ENCODE measurements around the gene MIER3. TPM values are rescaled to one million over a fixed set of nuclear protein-coding genes. Genes with fewer than 3 reads are reported as not detected.
A peak's percentile ranks its signal among the peaks of the same experiment; 100 is the strongest.

The MIER3 gene
- total and polyA plus RNA-seq, 9 of the 15 experiments (the other 6 are each of a cell fraction or from before 2014, with no cell fraction given) = 4.1 to 29.3 (median 13.0) TPM

DNA sequence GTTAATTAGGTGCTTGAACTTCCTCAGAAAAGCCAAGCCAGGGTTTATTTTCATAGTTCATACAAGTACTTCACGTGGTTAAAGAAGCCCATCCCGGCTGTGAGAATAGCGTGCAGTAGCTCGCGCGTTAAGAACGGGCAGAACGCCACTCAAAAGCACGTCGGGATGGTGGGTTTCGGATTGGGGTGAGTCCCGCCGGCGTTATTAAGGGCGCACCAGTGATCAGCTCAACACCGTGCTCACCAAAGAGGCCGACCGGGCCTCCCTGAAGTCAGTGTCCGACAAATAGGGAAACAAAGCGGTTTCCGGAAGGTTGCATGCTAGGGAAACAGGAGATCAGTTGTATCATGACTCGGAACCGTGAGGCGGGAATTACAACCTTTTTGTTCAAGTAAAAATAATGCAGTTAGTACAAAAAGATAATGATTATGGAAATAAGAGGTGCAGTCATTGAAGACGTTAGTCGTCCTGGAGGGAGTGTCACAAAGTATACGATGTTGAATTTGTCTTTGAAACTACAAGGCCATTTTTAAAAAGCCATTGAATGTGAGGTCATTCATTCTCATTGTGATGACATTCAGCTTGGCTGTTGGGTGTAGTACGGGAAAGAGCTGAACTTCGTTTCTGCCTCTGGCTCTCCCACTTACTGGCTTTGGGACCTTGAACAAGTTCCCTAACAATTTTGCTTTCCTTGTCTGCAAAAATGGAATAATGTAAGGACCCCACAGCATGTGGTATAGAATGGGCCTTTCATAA, 41.5 kb downstream of the MIER3 start (continued):
- no peak for TF ChIP-seq ATF1 (CRISPR knock-in tag; IDR thresholded peaks at IDR 0.05)
- TF ChIP-seq ATF1 (tag; IDR thresholded peaks at IDR 0.05) = peak; percentile 72
- TF ChIP-seq ZC3H4 (CRISPR knock-in tag; IDR thresholded peaks at IDR 0.05; ENCODE audit: borderline replicate concordance) = 0 out of 2 replicates have a peak, but pooled peaks have one; percentile 45
- no peak for TF ChIP-seq HNRNPK (IDR thresholded peaks at IDR 0.05; ENCODE audit: low read depth, low read length, poor library complexity, severe bottlenecking)
- TF ChIP-seq, protein P1, sequence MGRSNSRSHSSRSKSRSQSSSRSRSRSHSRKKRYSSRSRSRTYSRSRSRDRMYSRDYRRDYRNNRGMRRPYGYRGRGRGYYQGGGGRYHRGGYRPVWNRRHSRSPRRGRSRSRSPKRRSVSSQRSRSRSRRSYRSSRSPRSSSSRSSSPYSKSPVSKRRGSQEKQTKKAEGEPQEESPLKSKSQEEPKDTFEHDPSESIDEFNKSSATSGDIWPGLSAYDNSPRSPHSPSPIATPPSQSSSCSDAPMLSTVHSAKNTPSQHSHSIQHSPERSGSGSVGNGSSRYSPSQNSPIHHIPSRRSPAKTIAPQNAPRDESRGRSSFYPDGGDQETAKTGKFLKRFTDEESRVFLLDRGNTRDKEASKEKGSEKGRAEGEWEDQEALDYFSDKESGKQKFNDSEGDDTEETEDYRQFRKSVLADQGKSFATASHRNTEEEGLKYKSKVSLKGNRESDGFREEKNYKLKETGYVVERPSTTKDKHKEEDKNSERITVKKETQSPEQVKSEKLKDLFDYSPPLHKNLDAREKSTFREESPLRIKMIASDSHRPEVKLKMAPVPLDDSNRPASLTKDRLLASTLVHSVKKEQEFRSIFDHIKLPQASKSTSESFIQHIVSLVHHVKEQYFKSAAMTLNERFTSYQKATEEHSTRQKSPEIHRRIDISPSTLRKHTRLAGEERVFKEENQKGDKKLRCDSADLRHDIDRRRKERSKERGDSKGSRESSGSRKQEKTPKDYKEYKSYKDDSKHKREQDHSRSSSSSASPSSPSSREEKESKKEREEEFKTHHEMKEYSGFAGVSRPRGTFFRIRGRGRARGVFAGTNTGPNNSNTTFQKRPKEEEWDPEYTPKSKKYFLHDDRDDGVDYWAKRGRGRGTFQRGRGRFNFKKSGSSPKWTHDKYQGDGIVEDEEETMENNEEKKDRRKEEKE (IDR thresholded peaks at IDR 0.05; ENCODE audit: borderline replicate concordance in 1 of 2, control insufficient read depth in 1 of 2, low read depth in 2 of 2, low read length in 1 of 2) = peak in 1 of 2 experiments; percentile 43; a peak in 1 of 4 replicates
- TF ChIP-seq KDM2B (CRISPR knock-in tag; IDR thresholded peaks at IDR 0.05) = no peak
- no peak for TF ChIP-seq ZNF347 (CRISPR knock-in tag; IDR thresholded peaks at IDR 0.05; ENCODE audit: low read depth)
- no peak for TF ChIP-seq PCBP1 (IDR thresholded peaks at IDR 0.05; ENCODE audit: low read depth, low read length, poor library complexity, severe bottlenecking)
- TF ChIP-seq, protein P2, sequence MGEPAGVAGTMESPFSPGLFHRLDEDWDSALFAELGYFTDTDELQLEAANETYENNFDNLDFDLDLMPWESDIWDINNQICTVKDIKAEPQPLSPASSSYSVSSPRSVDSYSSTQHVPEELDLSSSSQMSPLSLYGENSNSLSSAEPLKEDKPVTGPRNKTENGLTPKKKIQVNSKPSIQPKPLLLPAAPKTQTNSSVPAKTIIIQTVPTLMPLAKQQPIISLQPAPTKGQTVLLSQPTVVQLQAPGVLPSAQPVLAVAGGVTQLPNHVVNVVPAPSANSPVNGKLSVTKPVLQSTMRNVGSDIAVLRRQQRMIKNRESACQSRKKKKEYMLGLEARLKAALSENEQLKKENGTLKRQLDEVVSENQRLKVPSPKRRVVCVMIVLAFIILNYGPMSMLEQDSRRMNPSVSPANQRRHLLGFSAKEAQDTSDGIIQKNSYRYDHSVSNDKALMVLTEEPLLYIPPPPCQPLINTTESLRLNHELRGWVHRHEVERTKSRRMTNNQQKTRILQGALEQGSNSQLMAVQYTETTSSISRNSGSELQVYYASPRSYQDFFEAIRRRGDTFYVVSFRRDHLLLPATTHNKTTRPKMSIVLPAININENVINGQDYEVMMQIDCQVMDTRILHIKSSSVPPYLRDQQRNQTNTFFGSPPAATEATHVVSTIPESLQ (CRISPR knock-in tag; IDR thresholded peaks at IDR 0.05) = no peak
- TF ChIP-seq MEF2A (IDR thresholded peaks at IDR 0.05; ENCODE audit: control insufficient read depth, low read depth, low read length) = no peak
- TF ChIP-seq ESRRB (CRISPR knock-in tag; IDR thresholded peaks at IDR 0.05; ENCODE audit: borderline replicate concordance) = no peak
- 0 out of 2 replicates have a peak, but pooled peaks have one; percentile 87 for TF ChIP-seq NFRKB (IDR thresholded peaks at IDR 0.05; ENCODE audit: low read depth)
- no peak for TF ChIP-seq NUFIP1 (IDR thresholded peaks at IDR 0.05; ENCODE audit: partially characterized antibody)
- TF ChIP-seq, protein P3, sequence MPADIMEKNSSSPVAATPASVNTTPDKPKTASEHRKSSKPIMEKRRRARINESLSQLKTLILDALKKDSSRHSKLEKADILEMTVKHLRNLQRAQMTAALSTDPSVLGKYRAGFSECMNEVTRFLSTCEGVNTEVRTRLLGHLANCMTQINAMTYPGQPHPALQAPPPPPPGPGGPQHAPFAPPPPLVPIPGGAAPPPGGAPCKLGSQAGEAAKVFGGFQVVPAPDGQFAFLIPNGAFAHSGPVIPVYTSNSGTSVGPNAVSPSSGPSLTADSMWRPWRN (IDR thresholded peaks at IDR 0.05; ENCODE audit: low read depth) = no peak
- TF ChIP-seq LEF1 (IDR thresholded peaks at IDR 0.05) = 0 out of 2 replicates have a peak, but pooled peaks have one; percentile 16
- peak; percentile 59 for TF ChIP-seq BRD9 (IDR thresholded peaks at IDR 0.05; ENCODE audit: low read depth, partially characterized antibody)
- no peak for TF ChIP-seq ZSCAN32 (CRISPR knock-in tag; IDR thresholded peaks at IDR 0.05)
- no peak for TF ChIP-seq ELF2 (CRISPR knock-in tag; IDR thresholded peaks at IDR 0.05)
- TF ChIP-seq RAD51 (IDR thresholded peaks at IDR 0.05; ENCODE audit: borderline replicate concordance, low read depth) = 0 out of 2 replicates have a peak, but pooled peaks have one; percentile 51
- TF ChIP-seq SMARCC2 (IDR thresholded peaks at IDR 0.05; ENCODE audit: low read depth) = no peak
- TF ChIP-seq MAFF (IDR thresholded peaks at IDR 0.05; ENCODE audit: low read length) = no peak
- TF ChIP-seq SMARCE1 (IDR thresholded peaks at IDR 0.05) = no peak
- TF ChIP-seq TAF9B (IDR thresholded peaks at IDR 0.05; ENCODE audit: partially characterized antibody) = no peak
- TF ChIP-seq TEAD1 (CRISPR knock-in tag; IDR thresholded peaks at IDR 0.05) = no peak
